OCI-LY3 (cell line): ENCODE results near the gene AFM.

ENCODE experiments used
- H2AFZ ChIP-seq: fragments of 200-600, 300-600 bp; shearing (Covaris generic); 2 replicates; pipeline ENCODE4 v1.6.0; 2014; ENCODE audit warnings: antibody characterized with exemption, low read depth, low read length
- H3K27ac ChIP-seq: fragments of 200-600, 300-600 bp; sonication (generic); 2 replicates; pipeline ENCODE4 v1.5.1; 2014; ENCODE audit warnings: mild to moderate bottlenecking, low read length, moderate library complexity, mixed read lengths
- H3K27me3 ChIP-seq: fragments of 200-600, 300-600 bp; sonication (generic); 2 replicates; pipeline ENCODE4 v1.6.1; 2014; ENCODE audit warnings: low read depth, low read length, mixed read lengths
- H3K36me3 ChIP-seq: fragments of 200-600, 300-600 bp; sonication (generic); replicated peaks from 2 replicates; pipeline ENCODE3; 2014; ENCODE audit warnings: low read depth, low read length, mixed read lengths
- H3K4me1 ChIP-seq: fragments of 300-600, 200-600 bp; sonication (generic); 2 replicates; pipeline ENCODE4 v1.6.1; 2014; ENCODE audit warnings: low read length, mixed read lengths
- H3K4me2 ChIP-seq: fragments of 200-600, 300-600 bp; sonication (generic); 2 replicates; pipeline ENCODE4 v1.6.1; 2014; ENCODE audit warnings: low read length, mixed read lengths
- H3K4me3 ChIP-seq: fragments of 300-600, 200-600 bp; sonication (generic); 2 replicates; pipeline ENCODE4 v1.5.1; 2014; ENCODE audit warnings: antibody characterized with exemption, mild to moderate bottlenecking, low read length, moderate library complexity
- H3K79me2 ChIP-seq: fragments of 300-600, 200-600 bp; shearing (Covaris generic); 2 replicates; pipeline ENCODE4 v1.6.1; 2014; ENCODE audit warnings: mild to moderate bottlenecking, low read length, mixed read lengths
- H3K9ac ChIP-seq: fragments of 300-600, 200-600 bp; shearing (Covaris generic); 2 replicates; pipeline ENCODE4 v1.6.0; 2014; ENCODE audit warnings: mild to moderate bottlenecking, low read length, moderate library complexity
- H3K9me3 ChIP-seq: fragments of 200-600, 300-600 bp; shearing (Covaris generic); 2 replicates; pipeline ENCODE4 v1.6.1; 2014; ENCODE audit warnings: low read length, mixed read lengths; ENCODE audit not compliant: insufficient read depth
- H4K20me1 ChIP-seq: fragments of 200-600, 300-600 bp; sonication (generic); 2 replicates; pipeline ENCODE4 v1.6.1; 2016; ENCODE audit warnings: low read length, mixed read lengths; ENCODE audit not compliant: insufficient read depth
- CTCF ChIP-seq: fragments of 200-600, 300-600 bp; sonication (generic); IDR thresholded peaks from 2 replicates; pipeline ENCODE4 v1.5.1; 2014; ENCODE audit warnings: antibody characterized with exemption, low read length, low read depth
- EZH2phosphoT487 ChIP-seq: fragments of 200-600 bp; shearing (Covaris generic); IDR thresholded peaks from 2 replicates; pipeline ENCODE4 v1.6.1; 2018; ENCODE audit warnings: antibody characterized with exemption, mixed run types, low read depth

The AFM gene

GRCh38 chr4:73487233-73487632 lies 5.7 kb downstream of the AFM start:
- no peaks in the 10 kb centered on the region for H3K36me3 ChIP-seq
- TF ChIP-seq EZH2phosphoT487 (no peak), CTCF (no peak)

GRCh38 chr4:73499996-73500765 lies 18.6 kb downstream of the AFM start:
- H3K9ac ChIP-seq: no peak overlapping the region

More at GRCh38 chr4:73487233-73487632, 5.7 kb downstream of the AFM start:
- Histone ChIP-seq H3K9me3 (no peaks in the 10 kb centered on the region), H3K4me2 (no peak overlapping the region), H3K27ac (no peak overlapping the region), H3K9ac (no peak overlapping the region), H3K79me2 (no peaks in the 10 kb centered on the region), H3K4me1 (no peaks in the 10 kb centered on the region), H3K27me3 (peaks cover 3% of the 10 kb centered on the region; the same call in 1 of the 2 replicates), H4K20me1 (no peaks in the 10 kb centered on the region), H2AFZ (no peak overlapping the region), H3K4me3 (no peak overlapping the region)

GRCh38 chr4:73501664-73502265 lies 20.2 kb downstream of the AFM start:
- H3K27ac ChIP-seq: no peak overlapping the region
- no peaks in the 10 kb centered on the region for H3K36me3 ChIP-seq
- no peaks in the 10 kb centered on the region for H3K79me2 ChIP-seq
- H3K4me3 ChIP-seq: no peak overlapping the region
- no peaks in the 10 kb centered on the region for H3K27me3 ChIP-seq
- TF ChIP-seq CTCF: no peak
- no peak overlapping the region for H3K4me2 ChIP-seq
- H4K20me1 ChIP-seq: no peaks in the 10 kb centered on the region
- H3K4me1 ChIP-seq: no peaks in the 10 kb centered on the region
- H2AFZ ChIP-seq: no peak overlapping the region
- H3K9me3 ChIP-seq: no peaks in the 10 kb centered on the region
- H3K9ac ChIP-seq: no peak overlapping the region

More at GRCh38 chr4:73499996-73500765, 18.6 kb downstream of the AFM start:
- H3K4me1 ChIP-seq: no peaks in the 10 kb centered on the region
- H4K20me1 ChIP-seq: no peaks in the 10 kb centered on the region
- no peak overlapping the region for H3K4me3 ChIP-seq
- H3K27ac ChIP-seq: no peak overlapping the region
- no peak overlapping the region for H3K4me2 ChIP-seq
- no peak for TF ChIP-seq CTCF
- no peak for TF ChIP-seq EZH2phosphoT487
- H3K9me3 ChIP-seq: no peaks in the 10 kb centered on the region
- H3K79me2 ChIP-seq: no peaks in the 10 kb centered on the region
- no peaks in the 10 kb centered on the region for H3K36me3 ChIP-seq
- H2AFZ ChIP-seq: no peak overlapping the region
- H3K27me3 ChIP-seq: no peaks in the 10 kb centered on the region

- Histone ChIP-seq H3K27me3 (no peaks in the 10 kb centered on the region), H4K20me1 (no peaks in the 10 kb centered on the region), H3K9ac (no peak overlapping the region), H3K79me2 (no peaks in the 10 kb centered on the region), H2AFZ (no peak overlapping the region), H3K4me1 (no peaks in the 10 kb centered on the region), H3K4me3 (no peak overlapping the region), H3K36me3 (no peaks in the 10 kb centered on the region), H3K27ac (no peak overlapping the region), H3K4me2 (no peak overlapping the region), H3K9me3 (no peaks in the 10 kb centered on the region)
- TF ChIP-seq CTCF (no peak), EZH2phosphoT487 (no peak)
Observed at GRCh38 chr4:73505567-73505966, 24.0 kb downstream of the AFM start.
